Measurements from ENCODE around the gene RECQL5. TPM values are rescaled to one million over a fixed set of nuclear protein-coding genes. Genes with fewer than 3 reads are reported as not detected.

Gene RECQL5
- total and polyA plus RNA-seq, 2 donors (not counting 1 experiment from before 2014, with no cell fraction given): 58.5 to 70.5 TPM

DNA sequence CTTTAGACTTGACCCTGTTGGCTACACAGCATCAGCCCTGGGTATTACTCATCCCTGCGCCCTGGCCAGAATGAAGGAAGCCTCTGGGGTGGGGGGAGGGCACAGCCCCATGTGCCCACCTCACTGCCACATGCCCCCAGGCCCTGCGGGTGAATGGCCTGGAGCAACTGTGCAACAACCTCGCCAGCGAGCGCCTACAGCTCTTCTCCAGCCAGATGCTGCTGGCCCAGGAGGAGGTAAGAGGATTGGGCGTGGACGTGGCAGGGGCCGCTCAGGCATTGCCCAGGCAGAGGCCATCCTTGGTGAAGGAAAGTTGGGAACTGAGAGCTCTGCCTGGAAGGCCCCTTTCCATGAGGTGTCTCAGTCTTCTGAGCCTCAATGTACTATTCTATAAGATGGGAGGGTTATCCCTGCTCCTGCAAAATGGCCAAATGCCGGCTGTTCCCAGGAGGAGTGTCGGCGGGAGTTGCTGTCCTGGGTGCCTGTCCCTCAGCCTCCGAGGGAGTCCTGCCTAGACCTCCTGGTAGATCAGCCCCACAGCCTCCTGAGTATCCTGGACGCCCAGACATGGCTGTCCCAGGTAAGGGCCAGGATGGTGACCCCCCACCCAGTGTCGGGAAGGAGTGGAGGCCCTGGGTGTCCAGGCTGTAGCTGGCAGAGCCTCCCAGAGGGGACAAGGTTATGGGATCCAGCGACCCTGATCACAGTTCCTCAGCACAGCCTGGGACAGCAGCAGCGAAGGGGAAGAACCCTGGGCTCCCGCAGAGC is 70.5 kb downstream of the RECQL5 start:
- H3K27ac Mint-ChIP-seq: no peak overlapping the region
- H3K9me3 Mint-ChIP-seq (ENCODE audit: insufficient read depth): no peaks in the 10 kb centered on the region
- intact Hi-C loops (cut with micrococcal nuclease): no loop called here
- H3K4me1 ChIP-seq (ENCODE audit: control insufficient read depth in 2 of 2, insufficient read depth in 2 of 2, low read length in 2 of 2): no peaks in the 10 kb centered on the region
- WGBS (ENCODE audit: insufficient coverage): 96% methylated on average over 12 of the region's 17 CpGs
- no peak overlapping the region for H2AFZ ChIP-seq (ENCODE audit: insufficient read depth, low read depth, low read length, poor library complexity, severe bottlenecking)
- ChIA-PET CTCF (interaction anchor here (1.0 kb wide), 1 partner anchor 25 kb away, joined by 3 read pairs; no protein-coding TSS in a partner anchor), POLR2A (no interaction called here)
- no peaks in the 10 kb centered on the region for H3K4me1 Mint-ChIP-seq
- no peaks in the 10 kb centered on the region for H3K27me3 Mint-ChIP-seq
- H3K4me2 ChIP-seq (replicated peaks; ENCODE audit: low read depth, low read length, poor library complexity, severe bottlenecking): no peak overlapping the region
- no peaks in the 10 kb centered on the region for H3K9me3 ChIP-seq (ENCODE audit: control extremely low read depth in 1 of 3, control insufficient read depth in 2 of 3, insufficient read depth in 1 of 3, low read length in 2 of 3)
- H3K79me2 ChIP-seq (ENCODE audit: control insufficient read depth, insufficient read depth, low read length): no peaks in the 10 kb centered on the region
- no peak for DNase-seq
- no peak overlapping the region for H3K4me3 ChIP-seq (ENCODE audit: control extremely low read depth in 1 of 5, extremely low read depth in 1 of 5, insufficient read depth in 1 of 5, low read depth in 2 of 5, low read length in 4 of 5)
- TF ChIP-seq EZH2 (IDR thresholded peaks at IDR 0.05; ENCODE audit: borderline replicate concordance, insufficient read depth, low read depth, low read length, poor library complexity, severe bottlenecking): no peak
- TF ChIP-seq, protein P1, sequence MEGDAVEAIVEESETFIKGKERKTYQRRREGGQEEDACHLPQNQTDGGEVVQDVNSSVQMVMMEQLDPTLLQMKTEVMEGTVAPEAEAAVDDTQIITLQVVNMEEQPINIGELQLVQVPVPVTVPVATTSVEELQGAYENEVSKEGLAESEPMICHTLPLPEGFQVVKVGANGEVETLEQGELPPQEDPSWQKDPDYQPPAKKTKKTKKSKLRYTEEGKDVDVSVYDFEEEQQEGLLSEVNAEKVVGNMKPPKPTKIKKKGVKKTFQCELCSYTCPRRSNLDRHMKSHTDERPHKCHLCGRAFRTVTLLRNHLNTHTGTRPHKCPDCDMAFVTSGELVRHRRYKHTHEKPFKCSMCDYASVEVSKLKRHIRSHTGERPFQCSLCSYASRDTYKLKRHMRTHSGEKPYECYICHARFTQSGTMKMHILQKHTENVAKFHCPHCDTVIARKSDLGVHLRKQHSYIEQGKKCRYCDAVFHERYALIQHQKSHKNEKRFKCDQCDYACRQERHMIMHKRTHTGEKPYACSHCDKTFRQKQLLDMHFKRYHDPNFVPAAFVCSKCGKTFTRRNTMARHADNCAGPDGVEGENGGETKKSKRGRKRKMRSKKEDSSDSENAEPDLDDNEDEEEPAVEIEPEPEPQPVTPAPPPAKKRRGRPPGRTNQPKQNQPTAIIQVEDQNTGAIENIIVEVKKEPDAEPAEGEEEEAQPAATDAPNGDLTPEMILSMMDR (IDR thresholded peaks at IDR 0.05): no peak
- no peak overlapping the region for H3K4me3 Mint-ChIP-seq
- peaks cover 0 to 9% of the 10 kb centered on the region in 2 experiments for H3K36me3 ChIP-seq (replicated peaks in 1 of 2; ENCODE audit: control extremely low read depth in 1 of 2, control insufficient read depth in 1 of 2, extremely low read depth in 1 of 2, insufficient read depth in 2 of 2, low read length in 1 of 2)
- ATAC-seq (ENCODE audit: low read depth): no peak
- no peak overlapping the region for H3K9ac ChIP-seq (ENCODE audit: low read length)
- H4K20me1 ChIP-seq (ENCODE audit: control insufficient read depth, insufficient read depth, low read length, poor library complexity, severe bottlenecking): peaks cover 7% of the 10 kb centered on the region
- no peaks in the 10 kb centered on the region for H3K27me3 ChIP-seq (replicated peaks in 1 of 4; ENCODE audit: control extremely low read depth in 1 of 4, control insufficient read depth in 3 of 4, insufficient read depth in 4 of 4, low read length in 3 of 4)
- H3K27ac ChIP-seq (ENCODE audit: low read length in 2 of 2): no peak overlapping the region

DNA sequence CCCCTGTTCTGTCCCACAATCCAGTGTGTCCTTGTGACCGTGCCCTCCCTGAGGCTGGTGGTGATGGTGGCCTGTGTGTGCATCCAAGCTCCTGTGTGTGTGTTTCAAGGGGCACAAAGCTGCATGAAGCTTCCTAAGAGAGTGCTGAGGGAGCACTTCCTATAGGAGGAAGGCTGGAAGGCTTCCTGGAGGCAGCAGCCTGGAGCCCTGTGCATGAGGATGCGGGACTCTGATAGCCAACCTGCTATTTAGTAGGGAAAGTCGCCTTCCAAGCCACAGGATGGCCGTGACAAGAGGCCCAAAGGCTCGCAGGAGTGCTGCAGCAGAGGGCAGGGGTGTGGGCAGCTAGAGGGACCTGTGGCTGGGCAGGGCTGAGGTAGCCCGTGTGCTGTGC is 71.0 kb downstream of the RECQL5 start:
- Histone ChIP-seq H3K27ac (ENCODE audit: low read length in 2 of 2) (no peak overlapping the region), H3K4me1 (ENCODE audit: control insufficient read depth in 2 of 2, insufficient read depth in 2 of 2, low read length in 2 of 2) (no peaks in the 10 kb centered on the region), H3K36me3 (replicated peaks in 1 of 2; ENCODE audit: control extremely low read depth in 1 of 2, control insufficient read depth in 1 of 2, extremely low read depth in 1 of 2, insufficient read depth in 2 of 2, low read length in 1 of 2) (peaks cover 0 to 14% of the 10 kb centered on the region in 2 experiments), H3K27me3 (replicated peaks in 1 of 4; ENCODE audit: control extremely low read depth in 1 of 4, control insufficient read depth in 3 of 4, insufficient read depth in 4 of 4, low read length in 3 of 4) (no peaks in the 10 kb centered on the region), H3K79me2 (ENCODE audit: control insufficient read depth, insufficient read depth, low read length) (no peaks in the 10 kb centered on the region), H3K9ac (ENCODE audit: low read length) (no peak overlapping the region), H4K20me1 (ENCODE audit: control insufficient read depth, insufficient read depth, low read length, poor library complexity, severe bottlenecking) (peaks cover 10% of the 10 kb centered on the region), H3K4me2 (replicated peaks; ENCODE audit: low read depth, low read length, poor library complexity, severe bottlenecking) (no peak overlapping the region), H2AFZ (ENCODE audit: insufficient read depth, low read depth, low read length, poor library complexity, severe bottlenecking) (no peak overlapping the region), H3K9me3 (ENCODE audit: control extremely low read depth in 1 of 3, control insufficient read depth in 2 of 3, insufficient read depth in 1 of 3, low read length in 2 of 3) (no peaks in the 10 kb centered on the region), H3K4me3 (ENCODE audit: control extremely low read depth in 1 of 5, extremely low read depth in 1 of 5, insufficient read depth in 1 of 5, low read depth in 2 of 5, low read length in 4 of 5) (no peak overlapping the region)
- no peak for TF ChIP-seq EZH2 (IDR thresholded peaks at IDR 0.05; ENCODE audit: borderline replicate concordance, insufficient read depth, low read depth, low read length, poor library complexity, severe bottlenecking)
- TF ChIP-seq, protein P1 (IDR thresholded peaks at IDR 0.05): no peak
- H3K27ac Mint-ChIP-seq: no peak overlapping the region
- no peaks in the 10 kb centered on the region for H3K9me3 Mint-ChIP-seq (ENCODE audit: insufficient read depth)
- DNase-seq (no peak), ATAC-seq (ENCODE audit: low read depth) (no peak)
- POLR2A ChIA-PET: interaction anchor here (0.6 kb wide), 2 partner anchors 151 to 481 kb away, joined by 3 to 7 read pairs; no protein-coding TSS in a partner anchor
- H3K4me1 Mint-ChIP-seq: peaks cover 3% of the 10 kb centered on the region
- 95% methylated on average over 6 of the region's 6 CpGs for WGBS (ENCODE audit: insufficient coverage)
- CTCF ChIA-PET: interaction anchor here (1.0 kb wide), 1 partner anchor 25 kb away, joined by 3 read pairs; no protein-coding TSS in a partner anchor
- intact Hi-C loops (cut with micrococcal nuclease): no loop called here
- H3K4me3 Mint-ChIP-seq: no peak overlapping the region
- no peaks in the 10 kb centered on the region for H3K27me3 Mint-ChIP-seq
